NCI-H2196 (cell line): ENCODE results near the gene ZNF385B.
"Not testable (repeated sequence)": the region's sequence is repeated elsewhere in the genome, so short reads cannot be mapped to it uniquely, and the experiment has no call there.

Source experiments
- DNase-seq: peaks from one replicate; lab custom pipeline; 2025; ENCODE audit not compliant: unreplicated experiment; lab: John Stamatoyannopoulos, UW

ZNF385B gene

DNA sequence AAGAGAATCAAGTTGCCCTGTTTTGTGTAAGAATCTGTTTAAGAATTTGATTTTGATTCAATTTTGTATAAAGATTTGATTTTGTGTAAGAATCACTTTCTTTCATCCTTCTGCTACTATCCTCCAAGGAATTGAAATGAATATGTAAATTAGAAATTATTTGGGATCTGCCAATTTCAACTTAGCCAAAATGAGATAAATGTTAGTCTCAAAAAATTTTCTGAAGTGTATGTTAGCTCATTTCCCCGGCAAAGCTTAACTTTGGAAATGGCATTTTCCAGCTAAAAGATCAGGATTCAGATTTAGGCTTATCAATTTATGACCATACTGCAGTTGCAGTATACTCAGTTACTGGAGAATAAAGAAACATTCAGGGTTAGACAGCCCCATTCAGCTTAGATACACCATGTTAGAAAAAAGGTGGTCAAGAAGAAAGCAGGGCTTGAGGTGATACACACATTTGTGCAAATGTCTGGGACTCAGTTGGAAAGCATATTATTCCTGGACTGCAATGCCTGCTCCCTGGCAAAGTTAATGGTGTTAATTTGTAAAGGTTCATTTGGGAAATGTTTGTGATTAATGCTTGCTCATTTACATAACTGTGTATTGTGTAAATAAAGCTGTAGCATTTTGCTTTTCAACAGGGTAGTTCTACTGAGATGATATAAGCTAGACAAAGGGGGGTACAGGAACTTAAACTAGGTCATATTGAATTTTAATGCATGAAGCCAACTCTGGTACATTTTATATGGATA, 349.0 kb downstream of the ZNF385B start:
- DNase-seq = no peak

GRCh38 chr2:179511105-179511789, 350.2 kb downstream of the ZNF385B start:
- DNase-seq = no peak

GRCh38 chr2:179495315-179495714, 366.1 kb downstream of the ZNF385B start:
- no peak for DNase-seq

- DNase-seq = no peak
Observed at GRCh38 chr2:179488563-179488962, 372.8 kb downstream of the ZNF385B start.

DNA sequence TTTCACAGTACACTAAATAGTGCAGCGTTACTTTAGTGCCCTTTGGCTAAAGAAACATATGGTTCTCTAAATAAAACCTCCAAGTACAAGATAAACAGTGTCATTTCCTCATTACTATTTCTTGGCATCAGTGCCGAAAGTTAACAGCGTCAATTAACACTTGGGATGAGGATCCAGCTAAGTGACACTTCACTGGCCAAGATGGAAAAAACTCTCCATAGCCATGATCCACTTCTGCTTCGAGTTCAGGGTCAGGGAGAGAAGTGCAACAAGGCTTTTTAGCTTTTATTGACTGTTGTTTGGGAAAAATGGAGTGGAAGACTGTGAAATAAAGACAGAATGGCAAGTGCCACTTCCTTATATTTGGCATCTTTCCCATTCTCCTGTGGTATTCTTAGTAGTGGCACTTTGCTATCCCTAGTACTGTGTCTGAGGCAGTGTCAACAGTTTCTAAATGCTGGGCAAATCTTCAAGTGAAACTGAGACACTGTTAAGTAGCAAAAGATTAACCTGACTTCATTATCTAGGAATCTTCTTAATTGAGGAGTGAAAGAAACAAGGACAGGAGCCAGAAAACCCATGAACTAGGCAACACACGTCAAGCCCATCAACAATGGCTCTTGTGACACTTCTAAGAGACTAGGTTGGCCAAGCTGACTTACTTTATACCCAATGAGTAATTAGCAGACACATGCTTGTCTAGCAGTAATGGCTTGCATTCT, 374.2 kb downstream of the ZNF385B start:
- DNase-seq = peak; percentile 45

- DNase-seq = no peak
Observed at GRCh38 chr2:179483131-179483530, 378.3 kb downstream of the ZNF385B start.

DNA sequence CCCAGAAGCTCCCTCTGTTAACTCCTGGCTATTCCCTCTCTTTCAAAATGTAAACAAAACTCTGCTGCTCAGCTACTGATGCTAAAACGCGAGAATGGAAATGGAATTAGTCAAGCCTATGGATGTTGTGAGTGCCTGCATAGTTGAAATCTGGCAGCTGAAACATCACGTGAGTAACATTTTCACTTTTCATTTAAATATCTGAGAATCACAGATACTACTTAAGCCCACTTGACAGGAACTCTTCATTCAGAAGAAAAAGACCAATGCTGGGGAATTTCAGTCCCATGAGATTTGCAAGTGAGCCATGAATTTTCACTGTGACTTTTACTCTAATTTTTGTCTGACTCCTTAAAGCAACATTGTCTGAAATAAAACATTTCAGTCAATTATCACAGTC, 381.5 kb downstream of the ZNF385B start:
- DNase-seq = no peak

DNA sequence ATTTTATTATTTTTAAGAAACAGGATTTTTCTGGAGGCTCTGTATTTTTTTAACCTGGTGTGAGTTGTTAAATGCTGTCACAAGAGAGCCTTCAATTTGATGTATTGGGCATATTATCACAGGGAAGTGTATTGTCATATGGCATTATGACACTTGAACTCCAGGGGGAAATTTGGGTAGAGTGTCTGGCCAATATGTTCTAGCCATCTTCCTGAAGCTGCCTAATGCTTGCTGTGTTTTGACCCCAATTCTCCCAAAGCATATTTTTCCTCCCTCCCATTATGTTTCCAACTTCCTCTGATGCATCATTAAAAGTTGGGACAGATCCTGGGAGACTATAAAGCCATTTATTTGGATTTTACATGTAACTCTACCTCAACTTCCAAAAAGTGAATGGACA, 382.6 kb downstream of the ZNF385B start:
- no peak for DNase-seq

DNA sequence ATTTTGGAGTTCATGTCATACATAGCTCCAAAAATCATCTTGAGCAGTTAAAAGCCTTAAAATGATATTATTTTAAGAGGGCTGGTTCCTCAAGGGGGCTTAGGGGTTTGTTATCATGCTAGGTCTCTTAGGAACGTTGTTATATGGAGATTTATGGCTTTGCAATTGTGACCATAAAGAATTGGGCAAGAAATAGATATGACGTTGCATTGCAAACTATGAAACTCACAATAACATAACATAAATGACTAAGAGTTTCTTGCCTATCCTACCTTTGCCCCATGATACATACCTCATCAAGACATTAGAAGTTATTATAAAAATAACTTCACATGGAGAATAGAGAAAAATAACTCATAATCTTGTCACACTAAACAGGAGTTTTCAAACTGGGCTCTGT, 390.4 kb downstream of the ZNF385B start:
- DNase-seq = no peak

GRCh38 chr2:179470089-179470488, 391.3 kb downstream of the ZNF385B start:
- no peak for DNase-seq

DNA sequence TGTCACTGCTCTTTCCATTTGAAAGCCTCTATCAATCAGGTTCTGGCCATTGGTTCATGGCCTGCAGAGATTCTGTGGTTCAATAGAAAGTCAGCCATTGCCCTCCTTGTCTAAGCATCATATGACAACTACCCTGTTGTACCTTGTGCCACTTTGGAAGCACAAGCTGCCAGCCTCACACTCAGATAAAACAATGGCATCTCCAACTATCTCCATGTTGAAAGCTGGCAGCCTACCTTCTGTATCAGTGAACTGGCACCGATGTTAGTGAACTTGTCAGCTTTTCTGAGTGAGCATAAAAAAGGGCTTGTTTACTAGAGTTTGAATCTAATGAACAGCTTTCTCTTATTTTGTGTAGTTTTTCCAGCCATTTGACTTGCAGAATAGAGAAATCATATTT, 393.5 kb downstream of the ZNF385B start:
- no peak for DNase-seq

DNA sequence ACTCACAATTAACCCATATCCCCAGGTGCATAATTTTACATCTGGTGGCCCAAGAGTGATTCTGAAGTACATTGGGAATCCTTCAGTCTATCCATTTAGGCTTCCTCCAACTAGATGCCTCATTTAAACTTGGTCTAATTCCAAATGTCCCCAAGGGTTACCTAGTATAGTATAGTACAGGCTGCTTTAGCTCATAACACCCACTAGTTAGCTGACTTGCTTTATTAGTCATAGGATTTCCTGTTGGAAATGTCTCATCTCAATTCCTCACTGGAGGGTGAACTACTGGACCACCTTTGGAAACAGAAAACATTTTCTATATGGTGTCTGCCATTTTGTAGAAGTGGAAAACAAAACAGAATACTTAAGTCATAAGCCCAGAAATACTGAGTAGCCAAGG, 394.3 kb downstream of the ZNF385B start:
- no peak for DNase-seq

DNA sequence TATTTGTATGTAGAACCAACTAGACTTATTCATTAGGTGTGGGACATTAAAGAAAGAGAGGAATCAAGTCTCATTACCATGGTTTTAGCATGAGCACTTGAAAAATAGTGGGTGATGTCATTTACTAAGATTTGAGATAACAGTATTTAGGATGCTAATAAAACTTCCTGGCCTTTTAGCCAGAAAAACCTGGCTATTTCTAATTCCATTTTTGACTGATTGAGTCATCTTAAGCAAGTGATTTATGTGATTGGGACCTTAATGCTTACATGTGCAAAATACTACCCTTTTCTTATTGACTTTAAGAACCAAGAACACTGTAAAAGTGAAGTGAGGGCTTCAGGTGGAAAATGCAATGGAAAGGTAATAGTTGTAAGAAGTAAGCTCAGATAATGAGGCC, 400.0 kb downstream of the ZNF385B start:
- DNase-seq = no peak

- DNase-seq = no peak
Observed at GRCh38 chr2:179460181-179460929, 401.1 kb downstream of the ZNF385B start.

- not testable (repeated sequence) for DNase-seq
Observed at GRCh38 chr2:179458113-179458512, 403.3 kb downstream of the ZNF385B start.

GRCh38 chr2:179455824-179456223, 405.6 kb downstream of the ZNF385B start:
- DNase-seq = no peak

GRCh38 chr2:179455172-179455524, 406.3 kb downstream of the ZNF385B start:
- no peak for DNase-seq

DNA sequence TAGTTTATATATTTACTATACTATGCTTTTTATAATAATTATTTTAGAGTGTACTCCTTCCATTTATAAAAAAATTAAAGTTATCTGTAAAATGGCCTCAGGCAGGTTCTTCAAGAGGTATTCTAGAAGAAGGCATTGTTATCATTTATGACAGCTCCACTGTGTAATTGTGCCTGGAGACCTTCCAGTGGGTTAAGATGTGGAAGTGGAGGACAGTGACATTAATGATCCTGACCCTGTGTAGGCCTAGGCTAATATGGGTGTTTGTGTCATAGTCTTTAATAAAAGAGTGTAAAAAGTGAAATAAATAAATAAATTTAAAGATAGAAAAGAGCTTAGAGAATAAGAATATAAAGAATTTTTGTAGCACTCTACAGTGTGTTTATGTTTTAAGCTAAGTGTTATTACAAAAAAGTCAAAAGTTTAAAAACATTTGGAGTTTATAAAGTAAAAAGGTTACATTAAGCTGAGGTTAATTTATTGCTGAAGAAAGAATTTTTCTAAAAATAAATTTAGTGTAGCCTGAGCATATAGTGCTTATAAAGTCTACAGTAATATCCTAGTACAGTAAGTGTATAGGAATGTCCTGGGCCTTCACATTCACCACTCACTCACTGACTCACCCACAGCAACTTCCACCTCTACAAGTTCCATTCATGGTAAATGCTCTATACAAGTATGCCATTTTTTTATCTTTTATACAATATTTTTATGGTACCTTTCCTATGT, 406.8 kb downstream of the ZNF385B start:
- DNase-seq = no peak

- DNase-seq = no peak
Observed at GRCh38 chr2:179449010-179449409, 412.4 kb downstream of the ZNF385B start.

DNA sequence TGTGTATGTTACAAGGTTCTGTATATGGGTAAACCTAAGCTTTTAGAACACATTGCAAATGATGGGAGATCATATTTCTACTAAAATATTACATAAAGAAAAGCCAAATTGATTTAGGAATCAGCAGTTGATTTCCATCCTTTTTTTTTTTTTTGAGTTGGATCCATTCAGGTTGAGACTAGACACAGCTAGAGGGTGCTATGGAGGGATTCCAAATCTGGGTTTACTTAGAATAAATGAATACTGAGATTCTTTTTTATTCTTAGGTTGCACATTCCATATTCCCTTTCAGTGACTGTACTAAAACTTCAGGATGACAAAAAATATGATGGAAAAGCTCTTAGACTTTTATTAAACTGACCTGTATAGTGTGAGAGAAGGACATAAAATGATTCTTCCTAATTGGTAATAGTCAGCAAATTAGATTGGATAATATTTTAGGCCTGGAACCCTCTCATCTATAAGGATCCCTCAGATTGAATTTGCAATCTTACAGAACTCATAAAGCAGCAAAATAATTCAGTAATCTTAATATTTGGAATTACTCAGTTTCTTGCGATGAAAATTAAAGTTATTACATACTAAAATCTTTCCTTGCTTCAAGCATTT, 413.5 kb downstream of the ZNF385B start:
- DNase-seq = no peak
